ENCODE results near the gene LIMS1.

DNA sequence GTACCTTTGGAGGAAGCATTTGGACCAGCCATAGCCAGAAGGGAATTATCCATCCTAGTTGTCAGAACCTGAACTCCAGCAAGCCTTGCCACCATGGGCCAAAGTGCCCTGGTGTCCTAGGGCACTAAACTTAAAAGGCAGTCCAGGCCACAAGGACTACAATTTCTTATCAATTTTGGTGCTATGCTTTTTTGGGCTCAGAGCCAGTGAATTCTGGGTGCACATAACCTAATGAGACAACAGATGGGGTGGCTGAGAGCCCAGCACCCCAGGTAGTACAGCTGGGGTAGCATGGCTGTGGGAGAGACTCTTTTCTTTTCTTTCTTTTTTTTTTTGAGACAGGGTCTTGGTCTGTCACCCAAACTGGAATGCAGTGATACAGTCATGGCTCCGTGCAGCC is 170.6 kb downstream of the LIMS1 start:
- no peak for TF ChIP-seq POLR2A (IDR thresholded peaks at IDR 0.05; ENCODE audit: low read depth, low read length)
- TF ChIP-seq POLR2AphosphoS5 (IDR thresholded peaks at IDR 0.05; ENCODE audit: insufficient read depth, low read depth, low read length) = no peak
- TF ChIP-seq, protein P1, sequence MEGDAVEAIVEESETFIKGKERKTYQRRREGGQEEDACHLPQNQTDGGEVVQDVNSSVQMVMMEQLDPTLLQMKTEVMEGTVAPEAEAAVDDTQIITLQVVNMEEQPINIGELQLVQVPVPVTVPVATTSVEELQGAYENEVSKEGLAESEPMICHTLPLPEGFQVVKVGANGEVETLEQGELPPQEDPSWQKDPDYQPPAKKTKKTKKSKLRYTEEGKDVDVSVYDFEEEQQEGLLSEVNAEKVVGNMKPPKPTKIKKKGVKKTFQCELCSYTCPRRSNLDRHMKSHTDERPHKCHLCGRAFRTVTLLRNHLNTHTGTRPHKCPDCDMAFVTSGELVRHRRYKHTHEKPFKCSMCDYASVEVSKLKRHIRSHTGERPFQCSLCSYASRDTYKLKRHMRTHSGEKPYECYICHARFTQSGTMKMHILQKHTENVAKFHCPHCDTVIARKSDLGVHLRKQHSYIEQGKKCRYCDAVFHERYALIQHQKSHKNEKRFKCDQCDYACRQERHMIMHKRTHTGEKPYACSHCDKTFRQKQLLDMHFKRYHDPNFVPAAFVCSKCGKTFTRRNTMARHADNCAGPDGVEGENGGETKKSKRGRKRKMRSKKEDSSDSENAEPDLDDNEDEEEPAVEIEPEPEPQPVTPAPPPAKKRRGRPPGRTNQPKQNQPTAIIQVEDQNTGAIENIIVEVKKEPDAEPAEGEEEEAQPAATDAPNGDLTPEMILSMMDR (IDR thresholded peaks at IDR 0.05; ENCODE audit: extremely low read depth in 1 of 2, insufficient read depth in 1 of 2, low read depth in 1 of 2, low read length in 2 of 2) = no peak
- TF ChIP-seq EZH2 (IDR thresholded peaks at IDR 0.05; ENCODE audit: borderline replicate concordance, low read depth, low read length, severe bottlenecking) = no peak
- TF ChIP-seq FOS (IDR thresholded peaks at IDR 0.05; ENCODE audit: borderline replicate concordance, insufficient read depth, low read length) = no peak
- TF ChIP-seq MAX (IDR thresholded peaks at IDR 0.05; ENCODE audit: insufficient read depth, insufficient read length) = no peak
- no peak for TF ChIP-seq GATA2 (IDR thresholded peaks at IDR 0.05; ENCODE audit: insufficient read depth, insufficient read length, low read depth, low read length)
- TF ChIP-seq MYC (IDR thresholded peaks at IDR 0.05; ENCODE audit: low read depth, low read length) = no peak
- no peak for TF ChIP-seq JUN (IDR thresholded peaks at IDR 0.05; ENCODE audit: borderline replicate concordance, insufficient read depth, insufficient read length, low read depth)

All from endothelial cell of umbilical vein (primary cell).